Left kidney (tissue), 2 donors: Measurements from ENCODE around the gene WDR45. TPM values are rescaled to one million over a fixed set of nuclear protein-coding genes. Genes with fewer than 3 reads are reported as not detected.

ENCODE experiments used
- DNase-seq: peaks from one replicate; pipeline ENCODE4 v3.0.0-alpha.2; 2013
- polyA plus RNA-seq: library from polyadenylated mRNA; unstranded; fragments of 120-200 nt; gene quantifications from one replicate; pipeline ENCODE4 v1.2.1, GENCODE V29; 2013; ENCODE audit not compliant: insufficient read length

Gene WDR45
- polyA plus RNA-seq, 1 donor, result 57.9 TPM

DNA sequence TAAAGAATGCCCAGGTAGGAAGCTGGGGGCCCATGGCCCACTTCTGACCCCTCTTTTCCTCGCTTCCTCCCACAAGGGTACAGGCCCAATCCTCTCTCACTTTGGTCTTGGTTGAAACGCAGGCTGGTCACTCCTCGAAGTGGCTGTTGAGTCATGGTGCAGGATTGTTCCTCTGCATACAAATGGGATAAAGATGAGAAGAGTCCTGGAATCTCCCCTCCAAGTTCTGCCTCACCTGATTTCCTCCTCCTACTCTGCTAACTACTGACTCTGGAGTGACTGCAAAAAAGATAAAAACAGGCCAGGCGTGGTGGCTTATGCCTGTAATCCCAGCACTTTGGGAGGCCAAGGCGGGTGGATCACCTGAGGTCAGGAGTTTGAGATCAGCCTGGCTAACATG, 1.7 kb downstream of the WDR45 start:
- DNase-seq, result no peak

DNA sequence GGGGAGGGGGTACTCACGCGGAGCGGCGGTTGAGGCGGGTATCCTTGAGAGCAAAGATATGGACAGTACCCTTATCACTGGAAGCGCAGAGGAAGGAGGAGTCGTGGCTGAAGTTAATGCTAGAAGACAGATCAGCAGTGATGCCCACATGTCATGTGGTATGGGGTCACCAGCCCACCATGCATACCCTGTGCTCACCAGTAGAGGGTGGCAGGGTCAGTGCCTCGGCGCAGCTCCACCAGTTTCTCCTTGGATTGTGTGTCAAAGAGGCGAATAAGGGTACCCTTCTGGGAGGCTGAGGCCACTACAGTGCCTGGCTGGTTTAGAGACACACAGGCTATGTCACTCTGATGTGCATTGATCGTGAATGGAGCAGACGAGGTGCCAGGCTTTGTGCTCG, 4.3 kb downstream of the WDR45 start:
- no peak for DNase-seq

DNA sequence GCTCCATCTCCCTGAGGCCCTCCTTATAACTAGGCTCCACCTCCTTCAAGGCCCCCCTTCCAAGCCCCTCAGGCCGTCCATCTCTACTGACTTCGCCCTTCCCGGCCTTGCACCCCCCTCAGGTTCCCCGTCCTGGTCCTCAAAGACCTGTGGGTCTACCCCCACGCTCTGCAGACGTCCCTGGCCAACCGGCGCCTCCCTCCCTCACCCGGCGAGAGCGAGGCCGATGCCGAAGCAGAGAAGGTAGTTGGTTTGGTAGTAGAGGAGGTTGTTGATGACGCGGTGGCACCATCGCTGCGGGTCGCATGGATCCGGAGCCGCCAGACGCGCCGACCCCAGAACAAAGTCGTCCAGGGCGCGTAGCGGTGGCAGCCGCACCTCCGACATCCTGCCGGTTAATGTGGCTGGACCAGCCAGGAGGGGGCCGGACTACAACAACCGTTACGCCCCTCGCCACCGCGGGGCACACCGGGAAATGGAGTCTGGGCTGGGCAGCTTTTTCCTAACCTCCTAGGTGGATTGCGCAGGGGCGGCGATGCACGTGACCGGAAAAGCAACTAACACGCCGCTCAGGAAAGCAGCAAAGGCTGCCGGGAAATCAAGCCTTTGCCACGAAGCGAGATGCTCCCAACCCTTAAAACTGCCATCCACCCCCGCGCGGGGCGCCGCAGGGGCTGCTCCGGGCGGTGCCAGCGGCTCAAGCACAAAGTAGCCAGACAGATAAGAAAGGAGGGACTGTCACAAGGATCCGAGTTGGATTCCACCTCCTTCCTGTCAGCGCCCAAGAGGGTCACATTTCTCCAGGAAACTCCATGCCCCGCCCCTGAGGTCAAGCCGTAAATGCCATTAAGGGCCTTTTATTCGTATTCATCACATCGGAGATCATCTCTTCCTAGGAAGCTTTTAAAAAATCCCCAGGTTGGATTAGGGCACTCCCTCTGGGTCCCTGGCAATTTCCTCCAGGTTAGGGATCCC, 5.8 kb downstream of the WDR45 start, which contains the start of gene PRAF2:
Gene PRAF2, minus strand, starts transcription at position 402 of the 975 bp plus-strand sequence. Its CDS starts 15 bp downstream, at position 387.
- peak; percentile 86 for DNase-seq

DNA sequence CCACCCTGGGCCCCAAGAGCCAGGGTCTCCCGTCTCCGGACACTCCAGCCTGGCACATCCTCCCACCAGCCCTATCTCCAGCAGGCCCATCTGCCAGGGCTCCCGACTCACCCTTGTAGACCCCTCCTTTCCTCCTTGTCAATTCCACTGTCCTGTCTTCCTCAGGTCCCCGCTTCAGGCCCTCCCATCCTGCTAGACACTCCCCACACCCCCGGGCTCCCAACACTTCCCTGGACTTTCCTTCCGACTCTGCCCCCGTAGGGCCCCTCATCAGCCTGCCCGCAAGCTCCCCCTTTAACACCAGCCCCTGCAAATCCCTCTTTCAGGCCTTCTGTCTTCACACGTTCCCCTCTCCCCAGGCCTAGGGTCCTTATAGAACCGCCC, 7.0 kb downstream of the WDR45 start:
- DNase-seq, result no peak

DNA sequence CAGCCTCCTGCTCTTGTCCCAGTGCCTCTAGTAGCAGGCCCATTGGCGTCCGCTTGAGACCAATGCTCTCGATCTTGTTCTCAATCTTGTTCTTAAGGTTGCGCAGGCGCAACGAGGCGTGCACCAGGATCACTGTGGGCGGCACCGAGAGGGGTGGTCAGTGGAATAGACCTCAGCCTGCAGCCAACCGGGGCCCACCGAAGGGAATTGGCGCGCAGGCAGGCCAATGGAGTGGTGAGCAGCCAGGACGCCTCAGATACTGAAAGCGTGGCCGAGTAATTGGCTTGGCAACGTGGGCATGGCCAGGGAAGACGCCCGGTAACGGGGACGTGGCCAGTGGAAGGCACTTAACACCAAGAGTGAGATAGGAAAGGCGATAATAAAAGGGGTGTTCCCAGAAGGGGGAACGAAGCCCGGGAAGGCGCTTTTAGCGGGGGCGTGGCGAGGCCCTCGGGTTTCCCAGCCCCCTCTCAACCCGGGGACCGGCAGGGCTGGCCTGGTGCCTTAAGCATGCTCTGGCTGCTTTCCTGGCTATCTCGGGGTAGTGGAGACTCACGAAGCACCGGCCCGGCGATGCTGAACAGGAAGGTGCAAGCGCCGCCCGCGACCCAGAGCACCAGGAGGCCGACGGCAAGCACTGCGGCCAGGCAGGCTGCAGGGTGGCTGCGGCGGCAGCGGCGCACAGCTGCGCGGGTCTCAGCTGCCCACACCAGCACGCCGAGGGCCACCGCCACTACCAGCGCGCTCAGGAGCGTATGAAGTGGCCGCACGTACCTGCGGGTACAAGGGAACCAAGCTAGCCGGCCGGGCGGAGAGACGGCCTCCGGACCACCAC, 7.6 kb downstream of the WDR45 start:
- DNase-seq, result peak; percentile 65

DNA sequence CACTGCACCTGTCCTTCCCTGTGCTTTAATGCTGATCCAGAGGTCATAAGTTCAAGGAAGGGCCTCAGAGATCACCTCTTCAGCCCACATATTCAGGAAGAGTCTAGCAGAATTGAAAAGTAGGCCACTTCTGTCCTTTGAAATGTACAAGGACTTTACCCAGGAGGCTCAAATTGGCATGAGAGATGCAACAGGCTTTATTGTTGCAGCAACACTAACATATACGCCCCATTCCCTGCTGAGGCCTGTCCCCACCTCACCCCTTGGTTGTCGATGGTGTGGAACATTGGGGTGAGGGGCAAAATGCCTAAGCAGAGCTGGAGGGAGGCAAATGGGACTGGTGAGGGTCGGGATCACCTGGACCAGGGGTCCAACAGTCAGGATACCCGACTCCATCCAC, 8.7 kb downstream of the WDR45 start:
- no peak for DNase-seq

DNA sequence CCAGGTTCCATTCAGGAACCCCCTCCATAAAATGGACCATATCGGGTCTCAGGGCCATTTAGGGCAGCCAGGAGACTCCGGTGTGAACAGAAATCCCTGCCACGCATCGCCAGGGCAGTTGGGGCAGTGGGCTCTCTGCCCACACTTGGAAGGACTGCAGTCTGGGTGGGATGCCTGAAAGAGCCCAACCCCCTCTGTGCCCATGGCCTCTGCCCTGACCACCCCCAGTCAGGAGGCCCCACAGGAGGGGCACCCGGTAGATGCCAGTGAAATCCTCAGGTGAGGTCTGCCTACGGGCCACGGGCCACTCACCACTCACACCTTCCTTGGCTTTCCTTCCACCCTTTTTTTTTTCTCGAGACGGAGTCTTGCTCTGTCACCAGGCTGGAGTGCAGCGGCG, 10.6 kb downstream of the WDR45 start:
- DNase-seq, result no peak

DNA sequence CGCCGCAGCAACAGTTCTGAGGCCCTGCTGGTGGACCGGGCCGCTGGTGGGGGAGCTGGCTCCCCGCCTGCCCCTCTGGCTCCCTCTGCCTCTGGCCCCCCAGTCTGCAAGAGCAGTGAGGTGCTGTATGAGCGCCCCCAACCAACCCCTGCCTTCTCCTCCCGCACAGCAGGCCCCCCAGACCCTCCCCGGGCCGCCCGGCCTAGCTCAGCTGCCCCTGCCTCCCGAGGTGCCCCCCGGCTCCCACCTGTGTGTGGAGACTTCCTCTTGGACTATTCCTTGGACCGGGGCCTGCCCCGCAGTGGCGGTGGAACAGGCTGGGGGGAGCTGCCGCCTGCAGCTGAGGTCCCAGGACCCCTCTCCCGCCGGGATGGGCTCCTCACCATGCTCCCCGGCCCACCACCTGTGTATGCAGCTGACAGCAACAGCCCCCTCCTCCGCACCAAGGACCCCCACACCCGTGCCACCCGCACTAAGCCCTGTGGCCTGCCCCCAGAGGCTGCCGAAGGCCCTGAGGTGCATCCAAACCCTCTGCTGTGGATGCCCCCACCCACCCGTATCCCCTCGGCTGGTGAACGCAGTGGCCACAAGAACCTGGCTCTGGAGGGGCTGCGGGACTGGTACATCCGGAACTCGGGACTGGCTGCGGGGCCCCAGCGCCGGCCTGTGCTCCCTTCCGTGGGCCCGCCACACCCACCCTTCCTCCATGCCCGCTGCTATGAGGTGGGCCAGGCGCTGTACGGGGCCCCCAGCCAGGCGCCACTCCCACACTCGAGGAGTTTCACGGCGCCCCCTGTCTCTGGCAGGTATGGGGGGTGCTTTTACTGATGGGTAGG, 12.2 kb downstream of the WDR45 start:
- DNase-seq, result no peak

DNA sequence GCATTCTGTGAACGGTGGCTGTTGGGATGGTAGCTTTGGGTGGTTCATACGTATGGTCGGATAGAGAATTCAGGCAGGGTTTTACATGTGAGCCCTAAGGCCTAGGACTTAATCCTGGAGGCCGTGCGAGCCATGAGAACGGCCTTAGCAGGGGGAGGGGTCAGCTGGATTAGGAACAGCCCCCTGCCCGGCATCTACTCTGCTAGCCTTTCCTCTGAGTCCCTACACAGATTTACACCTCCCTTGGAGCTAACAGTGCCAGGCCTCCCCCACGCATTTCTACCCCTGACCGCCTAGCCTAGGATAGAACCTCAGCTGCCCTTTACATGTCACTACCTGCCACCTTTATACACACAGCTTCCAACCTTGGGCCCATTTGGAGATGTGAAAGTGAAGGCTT, 13.0 kb downstream of the WDR45 start:
- no peak for DNase-seq

DNA sequence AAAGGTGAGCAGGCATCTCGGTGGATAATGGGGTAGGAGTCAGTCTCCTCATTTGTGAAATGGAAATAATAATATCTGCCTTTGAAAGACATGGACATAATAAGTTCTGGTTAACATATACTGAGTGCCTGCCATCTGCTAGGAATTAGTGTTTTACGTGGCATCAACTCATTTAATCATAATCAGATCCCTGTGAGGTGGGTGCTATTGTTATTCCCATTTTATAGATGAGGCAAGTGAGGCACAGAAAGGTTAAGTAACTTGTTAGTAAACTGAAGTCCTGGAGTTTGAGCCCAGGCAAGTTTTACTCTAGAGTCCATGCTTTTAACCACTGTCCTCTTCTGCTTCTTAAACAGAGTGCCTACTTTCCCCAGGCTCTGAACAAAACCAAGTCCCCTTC, 13.4 kb downstream of the WDR45 start:
- DNase-seq, result no peak

DNA sequence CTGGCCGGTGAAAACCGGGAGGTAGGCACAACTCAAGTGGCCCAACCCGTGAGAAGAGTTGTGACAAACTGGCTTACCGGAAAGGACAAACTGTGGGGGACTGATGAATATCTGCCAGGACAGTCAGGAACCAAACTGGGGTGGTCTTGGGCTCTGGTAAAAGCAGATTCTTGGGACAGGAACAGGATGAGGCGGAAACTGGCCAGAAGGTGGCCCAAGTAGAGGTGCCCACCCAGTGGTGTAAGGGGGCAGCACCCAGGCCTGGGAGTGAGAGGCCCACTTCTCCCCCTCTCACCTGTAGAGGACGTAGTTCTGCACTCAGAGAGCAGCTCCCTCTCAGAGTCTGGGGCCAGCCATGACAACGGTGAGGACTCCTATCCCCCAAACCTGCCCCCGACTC, 15.0 kb downstream of the WDR45 start:
- DNase-seq, result no peak

DNA sequence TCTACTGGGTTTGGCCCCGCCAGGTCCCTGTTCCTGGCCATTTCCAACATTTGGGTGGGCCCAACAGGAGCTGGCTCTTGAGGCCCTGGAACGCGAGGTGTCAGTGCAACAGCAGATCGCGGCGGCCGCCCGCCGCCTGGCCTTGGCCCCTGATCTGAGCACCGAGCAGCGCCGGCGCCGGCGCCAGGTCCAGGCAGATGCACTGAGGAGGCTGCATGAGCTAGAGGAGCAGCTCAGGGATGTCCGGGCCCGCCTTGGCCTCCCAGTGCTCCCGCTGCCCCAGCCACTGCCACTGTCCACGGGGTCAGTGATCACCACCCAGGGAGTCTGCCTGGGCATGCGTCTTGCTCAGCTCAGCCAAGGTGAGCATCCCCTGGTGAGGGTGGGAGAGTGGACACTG, 15.4 kb downstream of the WDR45 start:
- DNase-seq, result no peak

DNA sequence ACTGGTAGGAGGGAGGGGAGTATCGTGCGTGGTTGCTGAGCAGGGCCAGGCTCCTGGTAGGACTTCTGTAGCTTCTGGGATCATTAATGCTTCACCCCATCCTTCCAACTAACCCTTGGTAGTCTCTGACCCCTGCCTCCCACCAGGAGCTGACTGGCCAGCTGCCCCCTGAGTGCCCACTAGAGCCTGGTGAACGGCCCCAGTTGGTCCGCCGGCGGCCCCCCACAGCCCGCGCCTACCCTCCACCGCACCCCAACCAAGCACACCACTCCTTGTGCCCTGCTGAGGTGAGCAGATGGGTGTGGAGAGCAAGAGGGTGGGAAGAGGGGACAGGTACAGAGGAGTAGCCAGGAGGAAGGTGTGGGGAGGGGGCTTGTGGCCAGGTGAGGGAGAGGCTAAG, 16.0 kb downstream of the WDR45 start:
- DNase-seq, result no peak

DNA sequence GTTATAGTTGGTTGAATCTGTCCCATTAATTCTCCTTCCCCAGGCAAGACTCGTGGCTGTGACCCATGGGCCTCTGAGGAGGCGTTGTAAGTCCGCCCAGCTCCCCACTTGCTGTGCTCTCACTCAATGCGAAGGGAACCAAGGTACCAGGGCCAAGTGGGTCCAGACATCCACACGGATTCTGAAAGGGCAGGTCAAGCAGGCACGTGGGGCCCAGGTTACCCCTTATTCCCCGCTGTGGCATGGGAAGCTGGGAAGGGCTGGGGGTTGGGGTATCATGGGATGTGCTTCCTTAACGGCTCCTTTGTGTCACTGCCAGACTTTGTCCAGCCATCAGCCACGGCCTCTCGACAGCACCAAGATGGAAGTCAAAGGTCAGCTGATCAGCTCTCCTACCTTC, 17.8 kb downstream of the WDR45 start:
- no peak for DNase-seq

DNA sequence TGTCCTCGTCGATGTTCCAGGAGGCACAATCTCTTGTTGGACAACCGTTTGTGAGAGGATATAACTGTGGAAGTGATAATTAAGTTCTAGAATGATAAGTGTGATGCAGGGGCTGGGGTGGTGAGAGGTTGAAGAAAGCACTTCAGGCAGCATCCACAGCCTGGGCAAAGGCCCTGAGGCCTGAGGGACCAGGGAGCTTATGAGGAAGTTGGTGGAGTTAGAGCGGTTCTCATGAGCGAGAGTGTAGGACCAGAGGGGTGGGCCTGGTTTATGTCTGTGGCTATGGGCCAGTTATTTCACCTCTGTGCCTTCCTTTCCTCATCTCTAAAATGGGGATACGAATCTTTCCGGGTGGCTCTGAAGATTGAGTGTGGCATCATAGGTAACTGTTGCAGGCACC, 18.2 kb downstream of the WDR45 start:
- DNase-seq, result no peak

DNA sequence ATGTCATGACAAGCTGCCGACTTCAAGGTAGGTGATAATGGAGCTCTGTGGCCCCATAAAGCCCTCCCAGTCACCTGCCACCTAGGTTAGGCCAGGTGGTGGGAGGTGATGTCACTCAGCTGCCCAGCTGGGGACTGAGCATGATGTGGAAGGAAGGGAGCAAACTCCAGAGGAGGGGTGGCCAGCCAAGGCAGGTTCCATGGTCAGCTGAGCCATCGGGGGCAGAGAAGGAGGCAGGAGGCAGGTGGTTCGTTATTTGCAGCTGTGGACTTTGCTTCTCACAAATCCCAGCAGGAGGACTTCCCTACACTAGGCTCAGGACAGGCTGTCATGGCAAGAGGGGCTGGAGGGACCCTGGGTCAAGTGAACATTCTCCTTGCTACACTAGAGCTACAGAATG, 18.8 kb downstream of the WDR45 start:
- no peak for DNase-seq

DNA sequence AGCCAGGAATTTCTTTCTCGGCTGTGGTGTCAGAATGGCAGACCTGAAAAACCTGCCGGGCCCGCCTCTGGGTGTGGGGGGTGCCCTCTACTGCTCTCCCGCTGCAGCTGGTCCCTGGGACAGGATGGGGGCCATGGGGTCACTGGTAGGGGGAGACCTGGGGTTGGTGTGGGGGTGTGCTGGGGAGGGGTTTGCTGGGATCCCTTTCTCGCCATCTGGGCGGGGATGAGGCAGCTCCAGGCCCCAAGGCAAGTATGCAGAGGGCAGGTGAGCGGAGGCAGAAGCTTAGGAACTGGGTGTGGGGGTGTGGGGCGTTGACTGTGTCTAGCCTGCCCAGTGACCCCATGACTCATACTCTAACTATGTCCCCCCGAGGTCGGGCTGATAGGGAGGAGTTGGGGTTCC, 20.0 kb downstream of the WDR45 start:
- no peak for DNase-seq

DNA sequence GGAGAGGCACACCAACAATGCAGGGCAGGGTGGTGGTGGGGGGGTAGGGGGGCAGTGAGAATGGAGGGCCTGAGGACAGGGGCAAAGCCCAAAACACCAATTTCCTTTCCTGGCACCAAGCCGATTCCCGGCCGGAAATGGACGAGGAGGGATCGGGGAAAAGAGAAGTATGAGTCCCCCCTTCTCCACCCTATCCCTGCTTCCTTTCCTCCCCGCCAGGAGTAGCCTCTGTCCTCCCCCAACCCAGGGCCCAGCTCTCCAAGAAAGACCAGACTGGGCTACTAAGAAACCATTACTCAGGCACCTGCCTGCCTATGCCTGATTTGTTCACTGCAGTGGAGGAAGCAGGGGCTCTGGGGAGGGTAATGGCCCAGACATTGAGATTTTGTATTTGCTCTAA, 20.5 kb downstream of the WDR45 start:
- DNase-seq, result no peak

DNA sequence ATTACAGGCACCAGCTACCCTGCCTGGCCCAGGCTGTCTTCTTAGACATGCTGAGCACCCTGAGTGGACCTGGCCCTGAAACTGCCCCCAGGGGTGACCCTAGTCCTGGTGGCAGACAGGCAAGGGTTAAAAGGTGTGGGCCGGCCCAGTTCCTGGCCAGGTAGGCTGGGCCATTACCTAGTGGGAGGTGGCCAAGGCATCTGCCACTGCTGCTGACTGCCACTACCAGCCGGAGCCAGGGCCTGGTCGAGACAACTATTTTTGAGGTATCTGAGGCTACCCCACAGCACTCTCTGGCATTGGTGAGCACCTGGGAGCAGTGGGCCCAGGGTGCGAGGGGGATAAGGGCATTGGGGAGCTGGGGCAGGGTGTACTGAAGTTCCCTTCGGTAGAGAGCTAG, 20.9 kb downstream of the WDR45 start, which contains the start of gene CCDC120:
Gene CCDC120, plus strand, starts transcription at position 206 of the 400 bp plus-strand sequence. CDS start 3,043 bp downstream, outside the sequence.
- no peak for DNase-seq

DNA sequence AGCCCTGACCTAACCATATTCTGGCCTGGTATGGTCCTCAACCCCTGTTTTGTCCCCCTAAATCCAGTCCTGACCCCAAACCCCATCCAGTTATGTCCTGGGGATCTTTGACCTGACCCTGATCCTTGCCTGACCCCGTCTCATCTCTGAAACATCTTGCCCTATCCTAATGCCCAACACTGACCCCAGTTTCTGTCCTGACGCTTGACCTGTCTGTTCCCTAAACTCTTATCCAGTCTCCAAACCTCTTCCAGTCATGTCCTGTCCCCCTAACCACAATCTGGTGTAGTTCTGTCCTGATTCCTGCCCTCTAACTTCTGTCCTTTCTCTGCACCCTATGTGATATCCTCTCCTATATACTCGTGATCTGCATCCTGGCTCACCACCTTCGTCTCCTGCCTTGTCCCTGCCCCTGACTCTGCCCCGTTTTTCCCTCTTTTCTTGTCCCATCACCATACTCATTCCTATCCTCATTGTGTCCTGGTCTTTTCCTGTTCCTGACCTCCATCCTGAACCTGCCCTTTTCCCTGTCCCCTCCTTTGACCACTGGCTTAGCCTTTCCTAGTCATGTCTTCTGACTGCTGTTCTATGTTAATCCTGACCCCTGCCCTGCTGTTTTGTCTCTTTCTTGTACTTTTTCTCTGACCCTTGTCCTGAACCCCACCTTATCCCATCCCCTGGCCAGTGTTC, 25.5 kb downstream of the WDR45 start:
- DNase-seq, result no peak
